ENCODE data around the gene OR14A16.

The OR14A16 gene
- long read RNA-seq, donor 1, result 0 reads
- long read RNA-seq, donor 2, result 0 reads
- long read RNA-seq, donor 3, result 0 reads
- long read RNA-seq, donor 4, result 0 reads
- long read RNA-seq, donor 5, result 0 reads
- long read RNA-seq, donor 6, result 0 reads
- long read RNA-seq, donor 7, result 0 reads
- long read RNA-seq, donor 8, result 0 reads

- no peak for DNase-seq
Measured at GRCh38 chr1:247824023-247824422, at the start of gene OR14A16. Gene OR14A16, minus strand, starts transcription at chr1:247824119. Its CDS starts 8,390 bp downstream, at chr1:247815729.

GRCh38 chr1:247865416-247865815 lies 41.5 kb upstream of the OR14A16 start:
- no peak for DNase-seq

- DNase-seq, result no peak
Measured at GRCh38 chr1:247864644-247865043, 40.7 kb upstream of the OR14A16 start.

GRCh38 chr1:247862756-247863155 lies 38.8 kb upstream of the OR14A16 start:
- no peak for DNase-seq

GRCh38 chr1:247857985-247858619 lies 34.2 kb upstream of the OR14A16 start:
- DNase-seq, result no peak

- peak; percentile 51 for DNase-seq
Measured at GRCh38 chr1:247857069-247857984, 33.4 kb upstream of the OR14A16 start, which contains the start of gene TRIM58. Gene TRIM58, plus strand, starts transcription at chr1:247857187. Its CDS starts 60 bp downstream, at chr1:247857247.

GRCh38 chr1:247855911-247856310 lies 32.0 kb upstream of the OR14A16 start:
- DNase-seq, result no peak

GRCh38 chr1:247854899-247855545 lies 31.1 kb upstream of the OR14A16 start:
- DNase-seq, result no peak

GRCh38 chr1:247849616-247850015 lies 25.7 kb upstream of the OR14A16 start:
- DNase-seq, result no peak

GRCh38 chr1:247848346-247848745 lies 24.4 kb upstream of the OR14A16 start:
- no peak for DNase-seq

- no peak for DNase-seq
Measured at GRCh38 chr1:247845693-247846017, 21.7 kb upstream of the OR14A16 start.

GRCh38 chr1:247845011-247845692 lies 21.2 kb upstream of the OR14A16 start:
- no peak for DNase-seq

GRCh38 chr1:247843411-247843810 lies 19.5 kb upstream of the OR14A16 start:
- DNase-seq, result no peak

GRCh38 chr1:247841796-247842195 lies 17.9 kb upstream of the OR14A16 start, which contains the start of gene OR11L1:
Gene OR11L1, minus strand, starts transcription at chr1:247841896. Its CDS starts 0 bp downstream, at chr1:247841896.
- no peak for DNase-seq

GRCh38 chr1:247840818-247841217 lies 16.9 kb upstream of the OR14A16 start:
- DNase-seq, result no peak

GRCh38 chr1:247833601-247834000 lies 9.7 kb upstream of the OR14A16 start:
- no peak for DNase-seq

GRCh38 chr1:247829656-247830055 lies 5.7 kb upstream of the OR14A16 start:
- DNase-seq, result no peak

- no peak for DNase-seq
Measured at GRCh38 chr1:247825362-247825761, 1.4 kb upstream of the OR14A16 start.

- no peak for DNase-seq
Measured at GRCh38 chr1:247822060-247822459, 1.9 kb downstream of the OR14A16 start.

- DNase-seq, result no peak
Measured at GRCh38 chr1:247812637-247813036, 11.3 kb downstream of the OR14A16 start.

- no peak for DNase-seq
Measured at GRCh38 chr1:247797518-247797917, 26.4 kb downstream of the OR14A16 start.

GRCh38 chr1:247769603-247770002 lies 54.3 kb downstream of the OR14A16 start:
- DNase-seq, result no peak

All from right kidney (tissue), 9 donors.